ENCODE measurements around the gene HEYL. TPM values are rescaled to one million over a fixed set of nuclear protein-coding genes. Genes with fewer than 3 reads are reported as not detected.

Gene HEYL
- total RNA-seq (2021; ENCODE audit: unreplicated experiment) (8.8 TPM), Bru-seq, nascent RNA (percentile 54 among the genes with signal in this experiment), BruChase-seq, experiment 1, labeled RNA remaining after a 6-hour chase (percentile 49 among the genes with signal in this experiment), BruChase-seq, experiment 2, labeled RNA remaining after a 2-hour chase (percentile 59 among the genes with signal in this experiment)
- 6.4 and 8.6 TPM in 2 replicates for polyA plus RNA-seq (2012)
- long read RNA-seq, partial matches to known transcripts = 0 of 19 reads
- long read RNA-seq, other reads (novel, unspliced or antisense) = 18 of 19 reads

GRCh38 chr1:39639305-39640130 lies at the start of gene HEYL:
Gene HEYL, minus strand, starts transcription at chr1:39639643. Its CDS starts 18 bp downstream, at chr1:39639625.
- DNase-seq (ENCODE audit: low read depth, low spot score) (peak; percentile 65), ATAC-seq (peak; percentile 95)
- BruUV-seq (replicated peaks) = TSS peak; percentile 62
- Histone ChIP-seq H3K27ac (ENCODE audit: low read depth, low read length) (peak within 1 kb of the TSS; percentile 64), H3K4me3 (replicated peaks in 1 of 2; ENCODE audit: low read depth in 1 of 2, low read length in 2 of 2) (peak within 1 kb of the TSS; percentile 67 to 86), H3K36me3 (ENCODE audit: control insufficient read depth in 1 of 2, insufficient read depth in 2 of 2, low read length in 2 of 2) (no peaks in the 10 kb centered on the region), H3K79me2 (ENCODE audit: insufficient read depth, low read length) (no peaks in the 10 kb centered on the region), H2AFZ (ENCODE audit: low read depth, low read length, poor library complexity, severe bottlenecking) (peak within 1 kb of the TSS; percentile 70), H3K4me1 (ENCODE audit: control insufficient read depth in 1 of 2, insufficient read depth in 2 of 2, low read length in 2 of 2) (peaks cover 8 to 17% of the 10 kb centered on the region in 2 experiments), H3K27me3 (ENCODE audit: insufficient read depth, low read length) (no peaks in the 10 kb centered on the region), H3K9me3 (ENCODE audit: control insufficient read depth in 1 of 2, insufficient read depth in 1 of 2, low read depth in 1 of 2, low read length in 2 of 2) (no peaks in the 10 kb centered on the region), H3K9me2 (ENCODE audit: insufficient read depth) (no peaks in the 10 kb centered on the region), H3K4me2 (ENCODE audit: low read length) (peak within 1 kb of the TSS; percentile 93), H3K9ac (ENCODE audit: low read length) (peak within 1 kb of the TSS; percentile 78), H4K20me1 (ENCODE audit: insufficient read depth) (no peaks in the 10 kb centered on the region)
- intact Hi-C loops (cut with micrococcal nuclease) = no loop called here
- ChIA-PET RAD21 (ENCODE audit: low non-redundant PET in 1 of 2, low total read pairs in 2 of 2, uncharacterized antibody in 2 of 2, unreplicated experiment in 2 of 2) (no interaction called here), CTCF (interaction anchor here (0.8 to 2.9 kb wide), 2 partner anchors 14 to 33 kb away, joined by 3 to 27 read pairs; no protein-coding TSS in a partner anchor), POLR2A (interaction anchor here (0.9 to 1.5 kb wide), 2 partner anchors 28 to 99 kb away, joined by 3 to 4 read pairs; partner anchors contain the start of gene PPIE)
- TF ChIP-seq EGR1 (IDR thresholded peaks at IDR 0.05; ENCODE audit: low read depth) (peak; percentile 88), ZBTB33 (IDR thresholded peaks at IDR 0.05; ENCODE audit: extremely low read depth, insufficient replicate concordance, low read length) (no peak), RAD21 (IDR thresholded peaks at IDR 0.05; ENCODE audit: low read depth) (peak; percentile 35; the same call in 1 of the 2 replicates), ELF1 (IDR thresholded peaks at IDR 0.05; ENCODE audit: borderline replicate concordance, low read depth) (no peak), ZFX (IDR thresholded peaks at IDR 0.05) (peak; percentile 73), SRF (IDR thresholded peaks at IDR 0.05; ENCODE audit: low read depth) (no peak), CEBPB (IDR thresholded peaks at IDR 0.05; ENCODE audit: low read depth) (no peak), EZH2 (IDR thresholded peaks at IDR 0.05) (no peak), CTCF (IDR thresholded peaks at IDR 0.05 in 2 of 3, conservative IDR thresholded peaks at IDR 0.05 in 1 of 3; ENCODE audit: borderline replicate concordance in 1 of 3, insufficient read depth in 1 of 3, low read depth in 2 of 3, low read length in 2 of 3) (peak; percentile 58 to 90 (median 72)), SP1 (IDR thresholded peaks at IDR 0.05; ENCODE audit: low read depth) (peak; percentile 40; the same call in 1 of the 2 replicates), FOSL1 (IDR thresholded peaks at IDR 0.05; ENCODE audit: low read depth) (no peak), ZNF274 (IDR thresholded peaks at IDR 0.05; ENCODE audit: low read depth, low read length) (no peak), JUND (IDR thresholded peaks at IDR 0.05) (no peak), CBX3 (IDR thresholded peaks at IDR 0.05; ENCODE audit: low read depth) (no peak; the same call in none of the 2 replicates), ATF3 (IDR thresholded peaks at IDR 0.05) (no peak), SIN3A (IDR thresholded peaks at IDR 0.05; ENCODE audit: low read depth) (peak; percentile 59), REST (IDR thresholded peaks at IDR 0.05; ENCODE audit: low read depth) (no peak), EZH2phosphoT487 (IDR thresholded peaks at IDR 0.05; ENCODE audit: borderline replicate concordance) (no peak)

Data from HCT116 (cell line).